ENCODE results near the gene PPP1R16B.

Gene PPP1R16B

GRCh38 chr20:38883981-38884733, 78.7 kb downstream of the PPP1R16B start:
- no peak for ATAC-seq
- H3K27me3 Mint-ChIP-seq: no peaks in the 10 kb centered on the region
- no peak overlapping the region for H3K4me3 Mint-ChIP-seq

GRCh38 chr20:38885357-38885756, 79.9 kb downstream of the PPP1R16B start:
- Mint-ChIP-seq H3K4me3 (no peak overlapping the region), H3K9me3 (no peaks in the 10 kb centered on the region), H3K4me1 (peaks cover 60% of the 10 kb centered on the region), H3K27ac (no peak overlapping the region), H3K27me3 (no peaks in the 10 kb centered on the region)
- DNase-seq: no peak
- ATAC-seq: no peak

More at GRCh38 chr20:38883981-38884733, 78.7 kb downstream of the PPP1R16B start:
- Mint-ChIP-seq H3K27ac (no peak overlapping the region), H3K9me3 (no peaks in the 10 kb centered on the region), H3K4me1 (peaks cover 57% of the 10 kb centered on the region)
- no peak for DNase-seq

- DNase-seq (no peak), ATAC-seq (no peak)
- H3K27me3 Mint-ChIP-seq: no peaks in the 10 kb centered on the region
- peaks cover 55% of the 10 kb centered on the region for H3K4me1 Mint-ChIP-seq
- peak overlapping the region in 1 of 2 donors; percentile 45 for H3K27ac Mint-ChIP-seq
- H3K4me3 Mint-ChIP-seq: no peak overlapping the region
- H3K9me3 Mint-ChIP-seq: no peaks in the 10 kb centered on the region
These were observed 82.7 kb downstream of the PPP1R16B start for GRCh38 chr20:38888059-38888831.

GRCh38 chr20:38889050-38889449, 83.6 kb downstream of the PPP1R16B start:
- no peak for ATAC-seq
- Mint-ChIP-seq H3K4me1 (peaks cover 62% of the 10 kb centered on the region), H3K9me3 (no peaks in the 10 kb centered on the region), H3K27ac (no peak overlapping the region), H3K4me3 (no peak overlapping the region), H3K27me3 (no peaks in the 10 kb centered on the region)
- DNase-seq: no peak

- Mint-ChIP-seq H3K27me3 (no peaks in the 10 kb centered on the region), H3K27ac (peak overlapping the region; percentile 50 to 53), H3K9me3 (no peaks in the 10 kb centered on the region), H3K4me1 (peaks cover 71% of the 10 kb centered on the region), H3K4me3 (peak overlapping the region in 1 of 2 donors; percentile 22)
- ATAC-seq: no peak
- no peak for DNase-seq
These were observed 84.4 kb downstream of the PPP1R16B start for GRCh38 chr20:38889792-38890496.

GRCh38 chr20:38890497-38890818, 85.0 kb downstream of the PPP1R16B start:
- peaks cover 71% of the 10 kb centered on the region for H3K4me1 Mint-ChIP-seq
- ATAC-seq (peak; percentile 58), DNase-seq (no peak)
- H3K27ac Mint-ChIP-seq: peak overlapping the region; percentile 53 to 61
- H3K27me3 Mint-ChIP-seq: no peaks in the 10 kb centered on the region
- no peaks in the 10 kb centered on the region for H3K9me3 Mint-ChIP-seq
- peak overlapping the region in 1 of 2 donors; percentile 22 for H3K4me3 Mint-ChIP-seq

- no peak for DNase-seq
- Mint-ChIP-seq H3K9me3 (no peaks in the 10 kb centered on the region), H3K4me1 (peaks cover 65% of the 10 kb centered on the region), H3K4me3 (peak overlapping the region in 1 of 2 donors; percentile 13), H3K27me3 (no peaks in the 10 kb centered on the region), H3K27ac (peak overlapping the region; percentile 35 to 75)
- peak; percentile 39 for ATAC-seq
These were observed 86.8 kb downstream of the PPP1R16B start for GRCh38 chr20:38892091-38892981.

GRCh38 chr20:38893056-38893564, 87.6 kb downstream of the PPP1R16B start:
- H3K4me3 Mint-ChIP-seq: peak overlapping the region; percentile 72 to 79
- peak overlapping the region; percentile 88 to 93 for H3K27ac Mint-ChIP-seq
- H3K27me3 Mint-ChIP-seq: no peaks in the 10 kb centered on the region
- H3K9me3 Mint-ChIP-seq: no peaks in the 10 kb centered on the region
- H3K4me1 Mint-ChIP-seq: peaks cover 64% of the 10 kb centered on the region
- DNase-seq: no peak
- ATAC-seq: peak; percentile 41

- peak; percentile 84 for ATAC-seq
- H3K4me1 Mint-ChIP-seq: peaks cover 59% of the 10 kb centered on the region
- no peaks in the 10 kb centered on the region for H3K27me3 Mint-ChIP-seq
- H3K4me3 Mint-ChIP-seq: peak overlapping the region; percentile 72 to 79
- no peaks in the 10 kb centered on the region for H3K9me3 Mint-ChIP-seq
- peak overlapping the region; percentile 88 to 93 for H3K27ac Mint-ChIP-seq
- peak; percentile 78 to 79 for DNase-seq
These were observed 88.1 kb downstream of the PPP1R16B start for GRCh38 chr20:38893565-38894090.

- DNase-seq (no peak), ATAC-seq (no peak)
- Mint-ChIP-seq H3K9me3 (no peaks in the 10 kb centered on the region), H3K4me1 (peaks cover 52% of the 10 kb centered on the region), H3K27ac (peak overlapping the region in 1 of 2 donors; percentile 62), H3K27me3 (no peaks in the 10 kb centered on the region), H3K4me3 (peak overlapping the region; percentile 35 to 42)
These were observed 88.8 kb downstream of the PPP1R16B start for GRCh38 chr20:38894091-38894847.

GRCh38 chr20:38895098-38895949, 89.8 kb downstream of the PPP1R16B start:
- no peaks in the 10 kb centered on the region for H3K27me3 Mint-ChIP-seq
- ATAC-seq (no peak), DNase-seq (no peak)
- H3K4me1 Mint-ChIP-seq: peaks cover 42% of the 10 kb centered on the region
- no peak overlapping the region for H3K27ac Mint-ChIP-seq
- H3K9me3 Mint-ChIP-seq: no peaks in the 10 kb centered on the region
- no peak overlapping the region for H3K4me3 Mint-ChIP-seq

- Mint-ChIP-seq H3K4me3 (no peak overlapping the region), H3K27me3 (no peaks in the 10 kb centered on the region), H3K4me1 (peaks cover 34% of the 10 kb centered on the region), H3K27ac (peak overlapping the region; percentile 12 to 33), H3K9me3 (no peaks in the 10 kb centered on the region)
- DNase-seq (no peak), ATAC-seq (no peak)
These were observed 90.6 kb downstream of the PPP1R16B start for GRCh38 chr20:38896009-38896594.

- Mint-ChIP-seq H3K4me3 (no peak overlapping the region), H3K9me3 (no peaks in the 10 kb centered on the region), H3K27me3 (no peaks in the 10 kb centered on the region), H3K27ac (no peak overlapping the region), H3K4me1 (peaks cover 27% of the 10 kb centered on the region)
- DNase-seq (no peak), ATAC-seq (no peak)
These were observed 91.8 kb downstream of the PPP1R16B start for GRCh38 chr20:38897267-38897666.
